Smooth muscle cell (in vitro differentiated cells): ENCODE measurements around the gene ZFP1. TPM values are rescaled to one million over a fixed set of nuclear protein-coding genes. Genes with fewer than 3 reads are reported as not detected.

Source experiments
- DNase-seq: peaks from one replicate; lab custom pipeline; 2025; ENCODE audit not compliant: unreplicated experiment; lab: John Stamatoyannopoulos, UW
- H2AFZ ChIP-seq: fragments of 200-600 bp; sonication (generic); 2 replicates; pipeline ENCODE4 v1.6.0; 2016; ENCODE audit warnings: antibody characterized with exemption, low read depth, mild to moderate bottlenecking
- H3F3A ChIP-seq: fragments of 200-600 bp; sonication (generic); 2 replicates; pipeline ENCODE4 v1.6.0; 2017; ENCODE audit warnings: antibody characterized with exemption, low read depth
- H3K27ac ChIP-seq: fragments of 200-600 bp; sonication (generic); 2 replicates; pipeline ENCODE4 v1.5.1; 2016; ENCODE audit warnings: low read depth, mild to moderate bottlenecking
- H3K27me3 ChIP-seq: fragments of 200-600 bp; sonication (generic); 2 replicates; pipeline ENCODE4 v1.6.1; 2016; ENCODE audit warnings: low read depth, mild to moderate bottlenecking
- H3K36me3 ChIP-seq: fragments of 200-600 bp; sonication (generic); 2 replicates; pipeline ENCODE4 v1.5.1; 2016; ENCODE audit warnings: low read depth
- H3K4me1 ChIP-seq: fragments of 200-600 bp; sonication (generic); 2 replicates; pipeline ENCODE4 v1.5.1; 2016; ENCODE audit warnings: low read depth
- H3K4me2 ChIP-seq: fragments of 200-600 bp; sonication (generic); 2 replicates; pipeline ENCODE4 v1.6.0; 2016; ENCODE audit warnings: mild to moderate bottlenecking
- H3K4me3 ChIP-seq: fragments of 200-600 bp; sonication (generic); 2 replicates; pipeline ENCODE4 v1.5.1; 2016; ENCODE audit warnings: mild to moderate bottlenecking
- H3K79me2 ChIP-seq: fragments of 200-600 bp; sonication (generic); 2 replicates; pipeline ENCODE4 v1.6.0; 2016; ENCODE audit warnings: low read depth, mild to moderate bottlenecking
- H3K9ac ChIP-seq: fragments of 200-600 bp; sonication (generic); 2 replicates; pipeline ENCODE4 v1.6.0; 2016; ENCODE audit warnings: low read depth
- H3K9me3 ChIP-seq: fragments of 200-600 bp; sonication (generic); replicated peaks from 2 replicates; pipeline ENCODE4 v1.5.1; 2016; ENCODE audit warnings: low read depth
- H4K20me1 ChIP-seq: fragments of 200-600 bp; sonication (generic); 2 replicates; pipeline ENCODE4 v1.6.0; 2016; ENCODE audit warnings: low read depth
- WGBS: methylation state at CpG from one replicate; pipeline ENCODE4 v1.1.7; 2016; ENCODE audit warnings: low lambda C conversion rate; 5-methylcytosine and 5-hydroxymethylcytosine counted together
- polyA plus RNA-seq: library from polyadenylated mRNA; unstranded; fragments of >200 nt; fragmentation: Nextera tagmentation; extraction: Ambion mirVana; gene quantifications from 2 replicates; pipeline ENCODE4 v1.2.1, GENCODE V29; 2016
- total RNA-seq: library from RNA; depleted of rRNA; stranded (reverse); fragments of >200 nt; gene quantifications from 2 replicates; pipeline ENCODE4 v1.2.3, GENCODE V29; 2014
- TF ChIP-seq, protein P1 (sequence below): fragments of 200-600 bp; sonication (generic); IDR thresholded peaks from 2 replicates; pipeline ENCODE4 v1.5.1; 2017; ENCODE audit warnings: borderline replicate concordance, mild to moderate bottlenecking, antibody characterized with exemption; ENCODE audit not compliant: insufficient read depth, poor library complexity, severe bottlenecking

Gene ZFP1
- total and polyA plus RNA-seq, 2 experiments from 2014 or later = 12.6 to 15.0 TPM

DNA sequence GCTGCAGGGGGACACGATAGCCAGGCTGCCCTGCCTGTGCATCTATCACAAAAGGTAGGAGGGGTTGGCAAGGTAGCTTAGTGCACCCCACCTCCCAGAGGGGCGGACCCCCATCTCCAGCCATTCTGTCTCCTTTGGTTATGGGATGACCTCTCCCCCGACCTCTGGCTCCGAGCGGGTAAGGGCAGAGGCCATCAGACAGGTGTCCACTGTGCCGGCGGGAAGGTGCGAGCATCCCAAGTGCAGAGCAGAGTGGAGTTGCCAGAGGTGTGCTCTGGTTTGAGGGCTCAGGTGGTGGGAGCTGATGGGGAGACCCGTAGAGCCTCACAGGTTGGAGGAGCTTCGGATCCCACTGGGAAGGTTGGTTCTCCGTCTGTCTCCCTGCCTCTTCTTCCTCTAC lies 43.5 kb upstream of the ZFP1 start:
- Histone ChIP-seq H3K27ac (no peak overlapping the region), H3K27me3 (no peaks in the 10 kb centered on the region), H3K79me2 (no peaks in the 10 kb centered on the region), H3F3A (no peaks in the 10 kb centered on the region), H3K9ac (no peak overlapping the region), H2AFZ (no peak overlapping the region), H3K4me2 (no peak overlapping the region), H3K4me1 (peaks cover 34% of the 10 kb centered on the region), H3K36me3 (no peaks in the 10 kb centered on the region), H3K4me3 (no peak overlapping the region), H3K9me3 (no peaks in the 10 kb centered on the region), H4K20me1 (peaks cover 26% of the 10 kb centered on the region)
- WGBS = over 99% methylated on average over 11 of the region's 11 CpGs
- TF ChIP-seq, protein P1, sequence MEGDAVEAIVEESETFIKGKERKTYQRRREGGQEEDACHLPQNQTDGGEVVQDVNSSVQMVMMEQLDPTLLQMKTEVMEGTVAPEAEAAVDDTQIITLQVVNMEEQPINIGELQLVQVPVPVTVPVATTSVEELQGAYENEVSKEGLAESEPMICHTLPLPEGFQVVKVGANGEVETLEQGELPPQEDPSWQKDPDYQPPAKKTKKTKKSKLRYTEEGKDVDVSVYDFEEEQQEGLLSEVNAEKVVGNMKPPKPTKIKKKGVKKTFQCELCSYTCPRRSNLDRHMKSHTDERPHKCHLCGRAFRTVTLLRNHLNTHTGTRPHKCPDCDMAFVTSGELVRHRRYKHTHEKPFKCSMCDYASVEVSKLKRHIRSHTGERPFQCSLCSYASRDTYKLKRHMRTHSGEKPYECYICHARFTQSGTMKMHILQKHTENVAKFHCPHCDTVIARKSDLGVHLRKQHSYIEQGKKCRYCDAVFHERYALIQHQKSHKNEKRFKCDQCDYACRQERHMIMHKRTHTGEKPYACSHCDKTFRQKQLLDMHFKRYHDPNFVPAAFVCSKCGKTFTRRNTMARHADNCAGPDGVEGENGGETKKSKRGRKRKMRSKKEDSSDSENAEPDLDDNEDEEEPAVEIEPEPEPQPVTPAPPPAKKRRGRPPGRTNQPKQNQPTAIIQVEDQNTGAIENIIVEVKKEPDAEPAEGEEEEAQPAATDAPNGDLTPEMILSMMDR = no peak
- no peak for DNase-seq

GRCh38 chr16:75105306-75106061 lies 42.8 kb upstream of the ZFP1 start:
- Histone ChIP-seq H3K9me3 (no peaks in the 10 kb centered on the region), H3K27ac (no peak overlapping the region), H3F3A (peaks cover 4% of the 10 kb centered on the region), H3K79me2 (no peaks in the 10 kb centered on the region), H3K9ac (no peak overlapping the region), H3K4me2 (peak overlapping the region; percentile 36), H3K27me3 (no peaks in the 10 kb centered on the region), H3K4me3 (no peak overlapping the region), H3K4me1 (peaks cover 38% of the 10 kb centered on the region), H4K20me1 (peaks cover 19% of the 10 kb centered on the region), H2AFZ (no peak overlapping the region), H3K36me3 (no peaks in the 10 kb centered on the region)
- WGBS = 34% methylated on average over 10 of the region's 10 CpGs
- TF ChIP-seq, protein P1 = no peak
- no peak for DNase-seq

GRCh38 chr16:75106351-75107274 lies 41.7 kb upstream of the ZFP1 start:
- peaks cover 45% of the 10 kb centered on the region for H3K4me1 ChIP-seq
- 89% methylated on average over 20 of the region's 20 CpGs for WGBS
- H3K4me3 ChIP-seq = no peak overlapping the region
- no peak overlapping the region for H3K27ac ChIP-seq
- H3K36me3 ChIP-seq = no peaks in the 10 kb centered on the region
- H3K9ac ChIP-seq = no peak overlapping the region
- H3K4me2 ChIP-seq = peak overlapping the region; percentile 36
- DNase-seq = no peak
- H3K9me3 ChIP-seq = no peaks in the 10 kb centered on the region
- H2AFZ ChIP-seq = no peak overlapping the region
- H3K27me3 ChIP-seq = no peaks in the 10 kb centered on the region
- H3F3A ChIP-seq = peaks cover 7% of the 10 kb centered on the region
- peaks cover 14% of the 10 kb centered on the region for H4K20me1 ChIP-seq
- H3K79me2 ChIP-seq = no peaks in the 10 kb centered on the region
- TF ChIP-seq, protein P1 = no peak
